Thyroid gland (tissue), 4 donors: Measurements from ENCODE around the gene NCAPD3.

Experiments
- CTCF ChIP-seq, 6 experiments: fragments of 200-600 bp in 3 of 6; fragments of 450-650 bp in 3 of 6; sonication (generic) in 3 of 6; IDR thresholded peaks; one replicate each; pipeline ENCODE4 v1.5.1; 2016 to 2019; ENCODE audit warnings: antibody characterized with exemption in 6 of 6, mild to moderate bottlenecking in 2 of 6, inconsistent platforms in 1 of 6, moderate library complexity in 1 of 6
- POLR2A ChIP-seq, 2 donors: fragments of 450-650 bp; IDR thresholded peaks; one replicate each; pipeline ENCODE4 v1.6.1; 2017; ENCODE audit warnings: antibody characterized with exemption in 2 of 2, mild to moderate bottlenecking in 2 of 2, moderate library complexity in 1 of 2

- TF ChIP-seq POLR2A (IDR thresholded peaks at IDR 0.05) (no peak), CTCF (IDR thresholded peaks at IDR 0.05) (no peak)
Observed at GRCh38 chr11:134223121-134223520, 646 bp downstream of the NCAPD3 start.
